Measurements from ENCODE around the gene ADRA1B.

- TF ChIP-seq POLR2A (IDR thresholded peaks at IDR 0.05; ENCODE audit: low read depth, low read length) (no peak), POLR2AphosphoS5 (IDR thresholded peaks at IDR 0.05; ENCODE audit: low read depth, low read length) (no peak)
Observed at GRCh38 chr5:159995907-159996306, 79.6 kb downstream of the ADRA1B start.

All from GM12892 (cell line).